HCEC 1CT (cell line): ENCODE data around the gene SNX10.

Experiments
- DNase-seq: peaks from one replicate; pipeline ENCODE4 v3.0.0-alpha.2; 2017

Gene SNX10

GRCh38 chr7:26337232-26337865 lies 45.7 kb downstream of the SNX10 start:
- DNase-seq: no peak

GRCh38 chr7:26340476-26341018 lies 48.9 kb downstream of the SNX10 start:
- DNase-seq: no peak

- DNase-seq: no peak
Measured at GRCh38 chr7:26343320-26343832, 51.7 kb downstream of the SNX10 start.

- no peak for DNase-seq
Measured at GRCh38 chr7:26343837-26344236, 52.2 kb downstream of the SNX10 start.

GRCh38 chr7:26345202-26345601 lies 53.5 kb downstream of the SNX10 start:
- DNase-seq: no peak

- DNase-seq: no peak
Measured at GRCh38 chr7:26345837-26346236, 54.2 kb downstream of the SNX10 start.

GRCh38 chr7:26346611-26347203 lies 55.0 kb downstream of the SNX10 start:
- DNase-seq: peak; percentile 61

GRCh38 chr7:26348234-26348851 lies 56.7 kb downstream of the SNX10 start:
- no peak for DNase-seq

GRCh38 chr7:26349005-26349915 lies 57.6 kb downstream of the SNX10 start:
- peak; percentile 45 for DNase-seq

- no peak for DNase-seq
Measured at GRCh38 chr7:26351171-26351570, 59.5 kb downstream of the SNX10 start.

- DNase-seq: no peak
Measured at GRCh38 chr7:26356229-26356628, 64.6 kb downstream of the SNX10 start.

GRCh38 chr7:26356929-26357798 lies 65.5 kb downstream of the SNX10 start:
- DNase-seq: no peak

GRCh38 chr7:26357799-26358151 lies 66.1 kb downstream of the SNX10 start:
- no peak for DNase-seq

- DNase-seq: no peak
Measured at GRCh38 chr7:26360650-26361049, 69.0 kb downstream of the SNX10 start.

GRCh38 chr7:26361637-26362036 lies 70.0 kb downstream of the SNX10 start:
- no peak for DNase-seq

GRCh38 chr7:26363465-26363864 lies 71.8 kb downstream of the SNX10 start:
- no peak for DNase-seq

GRCh38 chr7:26365077-26365900 lies 73.6 kb downstream of the SNX10 start:
- peak; percentile 65 for DNase-seq

GRCh38 chr7:26365901-26366275 lies 74.2 kb downstream of the SNX10 start:
- DNase-seq: no peak

GRCh38 chr7:26367219-26367711 lies 75.6 kb downstream of the SNX10 start:
- DNase-seq: no peak

- DNase-seq: peak; percentile 25
Measured at GRCh38 chr7:26368542-26368941, 76.9 kb downstream of the SNX10 start.

GRCh38 chr7:26369593-26369992 lies 77.9 kb downstream of the SNX10 start:
- peak; percentile 29 for DNase-seq
